ENCODE results near the gene RING1. TPM values are rescaled to one million over a fixed set of nuclear protein-coding genes. Genes with fewer than 3 reads are reported as not detected.
A peak's percentile ranks its signal among the peaks of the same experiment; 100 is the strongest.

RING1 gene
- total and polyA plus RNA-seq, 2 experiments from 2014 or later = 6.4 to 16.0 TPM

DNA sequence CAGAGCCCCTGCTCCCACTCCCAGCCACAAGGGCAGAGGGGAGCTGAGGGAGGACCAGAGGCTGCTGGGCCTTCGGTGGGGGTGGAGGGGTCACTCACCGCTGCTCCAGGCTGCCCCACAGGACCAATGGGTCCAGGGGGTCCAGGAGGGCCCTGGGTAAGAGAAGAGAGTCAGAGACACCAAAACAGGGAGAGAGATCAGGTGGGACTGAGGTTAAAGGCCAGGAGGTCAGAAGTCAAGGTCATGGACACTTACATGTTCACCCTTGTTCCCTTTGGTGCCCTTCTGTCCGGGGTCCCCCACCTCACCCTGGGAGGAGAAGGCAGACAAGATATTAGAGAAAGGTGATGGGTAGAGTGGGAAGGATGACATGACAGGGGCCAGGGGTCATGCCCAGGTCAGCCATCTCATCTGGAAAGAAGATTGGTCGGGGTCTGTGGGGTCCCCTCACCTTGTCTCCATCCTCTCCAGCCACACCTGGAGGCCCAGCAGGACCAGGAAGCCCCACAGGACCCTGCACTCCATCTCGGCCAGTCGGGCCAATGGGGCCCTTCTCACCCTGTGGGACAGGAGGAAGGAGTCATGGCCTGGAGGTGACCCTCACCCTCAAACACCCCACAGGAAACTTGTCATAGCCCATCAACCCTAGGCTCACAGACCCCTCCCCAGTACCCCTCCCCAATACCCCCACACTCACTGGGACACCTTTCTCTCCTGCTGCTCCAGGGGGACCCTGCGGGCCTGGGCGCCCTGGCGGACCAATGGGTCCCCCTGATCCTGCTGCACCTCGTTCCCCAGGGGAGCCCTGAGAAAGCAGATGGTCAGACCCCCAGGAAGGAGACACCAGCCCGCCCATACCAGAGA is 37.1 kb upstream of the RING1 start (continued):
- TF ChIP-seq, protein P1, sequence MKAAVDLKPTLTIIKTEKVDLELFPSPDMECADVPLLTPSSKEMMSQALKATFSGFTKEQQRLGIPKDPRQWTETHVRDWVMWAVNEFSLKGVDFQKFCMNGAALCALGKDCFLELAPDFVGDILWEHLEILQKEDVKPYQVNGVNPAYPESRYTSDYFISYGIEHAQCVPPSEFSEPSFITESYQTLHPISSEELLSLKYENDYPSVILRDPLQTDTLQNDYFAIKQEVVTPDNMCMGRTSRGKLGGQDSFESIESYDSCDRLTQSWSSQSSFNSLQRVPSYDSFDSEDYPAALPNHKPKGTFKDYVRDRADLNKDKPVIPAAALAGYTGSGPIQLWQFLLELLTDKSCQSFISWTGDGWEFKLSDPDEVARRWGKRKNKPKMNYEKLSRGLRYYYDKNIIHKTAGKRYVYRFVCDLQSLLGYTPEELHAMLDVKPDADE (IDR thresholded peaks at IDR 0.05) = no peak
- TF ChIP-seq NANOG (IDR thresholded peaks at IDR 0.05; ENCODE audit: borderline replicate concordance) (no peak), POLR2AphosphoS5 (IDR thresholded peaks at IDR 0.05; ENCODE audit: low read depth) (no peak)

DNA sequence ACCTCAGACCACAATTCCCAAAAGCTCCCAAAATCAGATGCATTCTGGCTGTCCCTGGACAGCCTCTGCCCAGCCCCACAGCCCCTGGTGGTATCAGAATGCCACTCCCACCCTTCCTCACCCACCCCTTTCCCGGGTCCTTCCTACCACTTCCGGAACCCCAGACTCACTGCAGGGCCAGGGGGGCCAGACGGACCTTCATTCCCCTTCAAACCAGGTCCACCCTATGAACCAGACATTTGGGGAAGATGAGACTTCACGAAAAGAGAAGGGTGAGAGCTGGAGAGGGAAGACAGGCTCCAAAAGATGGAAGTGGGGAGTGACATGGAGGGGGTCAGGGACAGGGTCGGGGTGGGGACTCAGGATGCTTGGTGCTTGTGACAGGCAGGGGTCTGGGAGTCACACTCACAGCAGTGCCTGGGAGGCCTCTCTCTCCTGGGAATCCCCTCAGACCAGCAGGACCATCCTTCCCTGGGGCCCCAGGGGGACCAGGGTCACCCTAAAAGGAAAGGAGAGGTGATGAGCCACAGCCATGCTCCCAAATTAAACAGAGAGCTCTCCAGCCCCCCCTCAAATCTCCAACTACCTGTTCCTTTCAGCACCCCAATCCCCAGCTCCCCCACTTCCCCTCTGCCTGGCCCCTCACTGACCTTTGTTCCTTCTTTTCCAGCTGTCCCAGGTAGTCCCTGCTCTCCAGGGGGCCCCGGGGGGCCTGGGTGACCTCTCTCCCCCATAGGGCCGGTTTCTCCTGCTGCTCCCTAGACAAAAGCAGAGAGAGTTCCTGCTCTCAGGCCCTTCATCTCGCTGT is 36.2 kb upstream of the RING1 start:
- Mint-ChIP-seq H3K27me3 (ENCODE audit: insufficient read depth, low read depth, poor library complexity) (peaks cover 13% of the 10 kb centered on the region), H3K4me1 (peaks cover 6% of the 10 kb centered on the region; the same call in 2 of the 3 replicates), H3K36me3 (ENCODE audit: low read depth) (no peaks in the 10 kb centered on the region), H3K27ac (no peak overlapping the region), H3K4me3 (no peak overlapping the region; the same call in 2 of the 3 replicates), H3K9me3 (no peaks in the 10 kb centered on the region; the same call in 1 of the 3 replicates)
- Histone ChIP-seq H3F3A (replicated peaks; ENCODE audit: low read depth) (no peaks in the 10 kb centered on the region), H3K4me2 (no peak overlapping the region), H3K27ac (ENCODE audit: low read depth) (no peak overlapping the region), H3K27me3 (ENCODE audit: insufficient read depth) (no peaks in the 10 kb centered on the region), H3K79me2 (replicated peaks; ENCODE audit: insufficient read depth) (no peaks in the 10 kb centered on the region), H3K4me3 (no peak overlapping the region), H3K36me3 (ENCODE audit: insufficient read depth) (no peaks in the 10 kb centered on the region), H2AFZ (peak overlapping the region; percentile 66; the same call in 1 of the 2 replicates), H3K4me1 (ENCODE audit: insufficient read depth) (no peaks in the 10 kb centered on the region; the same call in 1 of the 2 replicates), H3K9me2 (ENCODE audit: insufficient read depth) (no peaks in the 10 kb centered on the region), H4K20me1 (replicated peaks; ENCODE audit: insufficient read depth) (no peaks in the 10 kb centered on the region)
- no peak for DNase-seq (ENCODE audit: low spot score)
- no peak for ATAC-seq
- no peak for TF ChIP-seq EZH2 (IDR thresholded peaks at IDR 0.05; ENCODE audit: low read depth, unreplicated experiment)
- TF ChIP-seq, protein P2, sequence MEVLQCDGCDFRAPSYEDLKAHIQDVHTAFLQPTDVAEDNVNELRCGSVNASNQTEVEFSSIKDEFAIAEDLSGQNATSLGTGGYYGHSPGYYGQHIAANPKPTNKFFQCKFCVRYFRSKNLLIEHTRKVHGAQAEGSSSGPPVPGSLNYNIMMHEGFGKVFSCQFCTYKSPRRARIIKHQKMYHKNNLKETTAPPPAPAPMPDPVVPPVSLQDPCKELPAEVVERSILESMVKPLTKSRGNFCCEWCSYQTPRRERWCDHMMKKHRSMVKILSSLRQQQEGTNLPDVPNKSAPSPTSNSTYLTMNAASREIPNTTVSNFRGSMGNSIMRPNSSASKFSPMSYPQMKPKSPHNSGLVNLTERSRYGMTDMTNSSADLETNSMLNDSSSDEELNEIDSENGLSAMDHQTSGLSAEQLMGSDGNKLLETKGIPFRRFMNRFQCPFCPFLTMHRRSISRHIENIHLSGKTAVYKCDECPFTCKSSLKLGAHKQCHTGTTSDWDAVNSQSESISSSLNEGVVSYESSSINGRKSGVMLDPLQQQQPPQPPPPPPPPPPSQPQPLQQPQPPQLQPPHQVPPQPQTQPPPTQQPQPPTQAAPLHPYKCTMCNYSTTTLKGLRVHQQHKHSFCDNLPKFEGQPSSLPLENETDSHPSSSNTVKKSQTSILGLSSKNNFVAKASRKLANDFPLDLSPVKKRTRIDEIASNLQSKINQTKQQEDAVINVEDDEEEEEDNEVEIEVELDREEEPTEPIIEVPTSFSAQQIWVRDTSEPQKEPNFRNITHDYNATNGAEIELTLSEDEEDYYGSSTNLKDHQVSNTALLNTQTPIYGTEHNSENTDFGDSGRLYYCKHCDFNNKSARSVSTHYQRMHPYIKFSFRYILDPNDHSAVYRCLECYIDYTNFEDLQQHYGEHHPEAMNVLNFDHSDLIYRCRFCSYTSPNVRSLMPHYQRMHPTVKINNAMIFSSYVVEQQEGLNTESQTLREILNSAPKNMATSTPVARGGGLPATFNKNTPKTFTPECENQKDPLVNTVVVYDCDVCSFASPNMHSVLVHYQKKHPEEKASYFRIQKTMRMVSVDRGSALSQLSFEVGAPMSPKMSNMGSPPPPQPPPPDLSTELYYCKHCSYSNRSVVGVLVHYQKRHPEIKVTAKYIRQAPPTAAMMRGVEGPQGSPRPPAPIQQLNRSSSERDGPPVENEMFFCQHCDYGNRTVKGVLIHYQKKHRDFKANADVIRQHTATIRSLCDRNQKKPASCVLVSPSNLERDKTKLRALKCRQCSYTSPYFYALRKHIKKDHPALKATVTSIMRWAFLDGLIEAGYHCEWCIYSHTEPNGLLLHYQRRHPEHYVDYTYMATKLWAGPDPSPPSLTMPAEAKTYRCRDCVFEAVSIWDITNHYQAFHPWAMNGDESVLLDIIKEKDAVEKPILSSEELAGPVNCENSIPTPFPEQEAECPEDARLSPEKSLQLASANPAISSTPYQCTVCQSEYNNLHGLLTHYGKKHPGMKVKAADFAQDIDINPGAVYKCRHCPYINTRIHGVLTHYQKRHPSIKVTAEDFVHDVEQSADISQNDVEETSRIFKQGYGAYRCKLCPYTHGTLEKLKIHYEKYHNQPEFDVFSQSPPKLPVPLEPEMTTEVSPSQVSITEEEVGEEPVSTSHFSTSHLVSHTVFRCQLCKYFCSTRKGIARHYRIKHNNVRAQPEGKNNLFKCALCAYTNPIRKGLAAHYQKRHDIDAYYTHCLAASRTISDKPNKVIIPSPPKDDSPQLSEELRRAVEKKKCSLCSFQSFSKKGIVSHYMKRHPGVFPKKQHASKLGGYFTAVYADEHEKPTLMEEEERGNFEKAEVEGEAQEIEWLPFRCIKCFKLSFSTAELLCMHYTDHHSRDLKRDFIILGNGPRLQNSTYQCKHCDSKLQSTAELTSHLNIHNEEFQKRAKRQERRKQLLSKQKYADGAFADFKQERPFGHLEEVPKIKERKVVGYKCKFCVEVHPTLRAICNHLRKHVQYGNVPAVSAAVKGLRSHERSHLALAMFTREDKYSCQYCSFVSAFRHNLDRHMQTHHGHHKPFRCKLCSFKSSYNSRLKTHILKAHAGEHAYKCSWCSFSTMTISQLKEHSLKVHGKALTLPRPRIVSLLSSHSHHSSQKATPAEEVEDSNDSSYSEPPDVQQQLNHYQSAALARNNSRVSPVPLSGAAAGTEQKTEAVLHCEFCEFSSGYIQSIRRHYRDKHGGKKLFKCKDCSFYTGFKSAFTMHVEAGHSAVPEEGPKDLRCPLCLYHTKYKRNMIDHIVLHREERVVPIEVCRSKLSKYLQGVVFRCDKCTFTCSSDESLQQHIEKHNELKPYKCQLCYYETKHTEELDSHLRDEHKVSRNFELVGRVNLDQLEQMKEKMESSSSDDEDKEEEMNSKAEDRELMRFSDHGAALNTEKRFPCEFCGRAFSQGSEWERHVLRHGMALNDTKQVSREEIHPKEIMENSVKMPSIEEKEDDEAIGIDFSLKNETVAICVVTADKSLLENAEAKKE (CRISPR knock-in tag; IDR thresholded peaks at IDR 0.05) = no peak
- no peak for TF ChIP-seq JUNB (IDR thresholded peaks at IDR 0.05; ENCODE audit: unreplicated experiment)
- no peak for TF ChIP-seq CREB1 (CRISPR knock-in tag; IDR thresholded peaks at IDR 0.05; ENCODE audit: low read depth)
- TF ChIP-seq, protein P1 (IDR thresholded peaks at IDR 0.05) = no peak
- no peak for TF ChIP-seq EZH2phosphoT487 (IDR thresholded peaks at IDR 0.05; ENCODE audit: unreplicated experiment)
- TF ChIP-seq, protein P3, sequence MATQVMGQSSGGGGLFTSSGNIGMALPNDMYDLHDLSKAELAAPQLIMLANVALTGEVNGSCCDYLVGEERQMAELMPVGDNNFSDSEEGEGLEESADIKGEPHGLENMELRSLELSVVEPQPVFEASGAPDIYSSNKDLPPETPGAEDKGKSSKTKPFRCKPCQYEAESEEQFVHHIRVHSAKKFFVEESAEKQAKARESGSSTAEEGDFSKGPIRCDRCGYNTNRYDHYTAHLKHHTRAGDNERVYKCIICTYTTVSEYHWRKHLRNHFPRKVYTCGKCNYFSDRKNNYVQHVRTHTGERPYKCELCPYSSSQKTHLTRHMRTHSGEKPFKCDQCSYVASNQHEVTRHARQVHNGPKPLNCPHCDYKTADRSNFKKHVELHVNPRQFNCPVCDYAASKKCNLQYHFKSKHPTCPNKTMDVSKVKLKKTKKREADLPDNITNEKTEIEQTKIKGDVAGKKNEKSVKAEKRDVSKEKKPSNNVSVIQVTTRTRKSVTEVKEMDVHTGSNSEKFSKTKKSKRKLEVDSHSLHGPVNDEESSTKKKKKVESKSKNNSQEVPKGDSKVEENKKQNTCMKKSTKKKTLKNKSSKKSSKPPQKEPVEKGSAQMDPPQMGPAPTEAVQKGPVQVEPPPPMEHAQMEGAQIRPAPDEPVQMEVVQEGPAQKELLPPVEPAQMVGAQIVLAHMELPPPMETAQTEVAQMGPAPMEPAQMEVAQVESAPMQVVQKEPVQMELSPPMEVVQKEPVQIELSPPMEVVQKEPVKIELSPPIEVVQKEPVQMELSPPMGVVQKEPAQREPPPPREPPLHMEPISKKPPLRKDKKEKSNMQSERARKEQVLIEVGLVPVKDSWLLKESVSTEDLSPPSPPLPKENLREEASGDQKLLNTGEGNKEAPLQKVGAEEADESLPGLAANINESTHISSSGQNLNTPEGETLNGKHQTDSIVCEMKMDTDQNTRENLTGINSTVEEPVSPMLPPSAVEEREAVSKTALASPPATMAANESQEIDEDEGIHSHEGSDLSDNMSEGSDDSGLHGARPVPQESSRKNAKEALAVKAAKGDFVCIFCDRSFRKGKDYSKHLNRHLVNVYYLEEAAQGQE (IDR thresholded peaks at IDR 0.05; ENCODE audit: unreplicated experiment) = no peak
- no peak for TF ChIP-seq STAT1 (IDR thresholded peaks at IDR 0.05; ENCODE audit: unreplicated experiment)

Data from GM23338 (cell line).